ENCODE results near the gene CD180. TPM values are rescaled to one million over a fixed set of nuclear protein-coding genes. Genes with fewer than 3 reads are reported as not detected.
A peak's percentile ranks its signal among the peaks of the same experiment; 100 is the strongest.

The CD180 gene
- total RNA-seq (not detected), polyA plus RNA-seq (under 1 TPM in 3 of 4 donors, not detected in 1; 0.06 to 0.37 (median 0.11) TPM)

DNA sequence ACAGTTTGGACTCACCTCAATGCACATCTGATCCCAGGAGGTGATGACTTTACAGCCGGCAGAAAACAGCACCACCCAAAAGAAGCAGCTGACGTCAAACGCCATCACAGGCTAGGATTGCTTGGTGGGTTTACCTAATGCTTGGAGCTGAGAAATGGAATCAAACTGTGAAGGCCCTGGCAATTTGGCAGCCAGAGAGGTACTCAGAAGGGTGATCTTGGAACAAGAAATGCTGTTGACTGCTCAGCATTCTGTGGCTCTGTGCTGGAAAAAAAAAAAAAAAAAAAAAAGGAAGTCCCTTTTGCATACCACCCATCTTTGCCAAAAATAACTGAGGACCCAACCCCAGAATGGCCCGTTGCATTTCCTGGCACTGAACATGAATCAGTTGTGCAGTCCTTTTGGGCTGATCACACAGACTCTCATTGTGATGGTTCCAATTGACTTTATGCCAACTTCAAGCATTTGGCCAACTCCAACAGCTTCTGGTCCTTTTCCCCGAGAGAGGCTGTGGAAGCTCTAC, at the start of gene CD180:
TSS of gene CD180 (minus strand) at position 263 of the 523 bp plus-strand sequence. CDS start at position 105, 158 bp downstream.
- H3K27ac ChIP-seq (ENCODE audit: insufficient read depth, low read length, poor library complexity, severe bottlenecking): no peak within 1 kb of the TSS

GRCh38 chr5:67246108-67246507, 49.5 kb upstream of the CD180 start:
- Mint-ChIP-seq H3K9me3 (no peaks in the 10 kb centered on the region), H3K4me3 (no peak overlapping the region), H3K27me3 (no peaks in the 10 kb centered on the region), H3K27ac (no peak overlapping the region), H3K36me3 (no peaks in the 10 kb centered on the region), H3K4me1 (peaks cover 0 to 16% (median 5%) of the 10 kb centered on the region in 4 donors)
- Histone ChIP-seq H3K4me3 (ENCODE audit: low read depth, low read length) (no peak overlapping the region), H3K9me3 (ENCODE audit: control insufficient read depth in 2 of 2, low read length in 2 of 2) (no peaks in the 10 kb centered on the region), H3K27ac (ENCODE audit: insufficient read depth, low read length, poor library complexity, severe bottlenecking) (no peak overlapping the region), H3K27me3 (ENCODE audit: control insufficient read depth, insufficient read depth, low read length) (no peaks in the 10 kb centered on the region), H3K36me3 (ENCODE audit: control insufficient read depth, insufficient read depth, low read length) (no peaks in the 10 kb centered on the region), H3K4me1 (ENCODE audit: control insufficient read depth, insufficient read depth, low read length, poor library complexity, severe bottlenecking) (peaks cover 8% of the 10 kb centered on the region)
- ATAC-seq (ENCODE audit: low read depth in 2 of 2): peak in 1 of 2 donors; percentile 48
- DNase-seq: peak in 2 of 3 donors; percentile 61 to 83

More for the DNA sequence above, at the start of gene CD180:
- H3K9me3 Mint-ChIP-seq: peaks cover 0 to 20% (median 4%) of the 10 kb centered on the region in 7 donors
- H3K27ac Mint-ChIP-seq: peak within 1 kb of the TSS; percentile 42 to 78 (median 67)
- no peak within 1 kb of the TSS for H3K4me3 Mint-ChIP-seq
- H3K27me3 Mint-ChIP-seq: no peaks in the 10 kb centered on the region
- H3K4me1 Mint-ChIP-seq: peaks cover 25 to 67% (median 32%) of the 10 kb centered on the region in 4 donors
- ATAC-seq (ENCODE audit: low read depth in 2 of 2) (no peak), DNase-seq (no peak)
- peaks cover 0 to 5% of the 10 kb centered on the region in 2 experiments for H3K9me3 ChIP-seq (ENCODE audit: control insufficient read depth in 2 of 2, low read length in 2 of 2)
- peaks cover 4% of the 10 kb centered on the region for H3K4me1 ChIP-seq (ENCODE audit: control insufficient read depth, insufficient read depth, low read length, poor library complexity, severe bottlenecking)
- no peaks in the 10 kb centered on the region for H3K27me3 ChIP-seq (ENCODE audit: control insufficient read depth, insufficient read depth, low read length)
- no peaks in the 10 kb centered on the region for H3K36me3 Mint-ChIP-seq
- no peak within 1 kb of the TSS for H3K4me3 ChIP-seq (ENCODE audit: low read depth, low read length)
- H3K36me3 ChIP-seq (ENCODE audit: control insufficient read depth, insufficient read depth, low read length): no peaks in the 10 kb centered on the region

DNA sequence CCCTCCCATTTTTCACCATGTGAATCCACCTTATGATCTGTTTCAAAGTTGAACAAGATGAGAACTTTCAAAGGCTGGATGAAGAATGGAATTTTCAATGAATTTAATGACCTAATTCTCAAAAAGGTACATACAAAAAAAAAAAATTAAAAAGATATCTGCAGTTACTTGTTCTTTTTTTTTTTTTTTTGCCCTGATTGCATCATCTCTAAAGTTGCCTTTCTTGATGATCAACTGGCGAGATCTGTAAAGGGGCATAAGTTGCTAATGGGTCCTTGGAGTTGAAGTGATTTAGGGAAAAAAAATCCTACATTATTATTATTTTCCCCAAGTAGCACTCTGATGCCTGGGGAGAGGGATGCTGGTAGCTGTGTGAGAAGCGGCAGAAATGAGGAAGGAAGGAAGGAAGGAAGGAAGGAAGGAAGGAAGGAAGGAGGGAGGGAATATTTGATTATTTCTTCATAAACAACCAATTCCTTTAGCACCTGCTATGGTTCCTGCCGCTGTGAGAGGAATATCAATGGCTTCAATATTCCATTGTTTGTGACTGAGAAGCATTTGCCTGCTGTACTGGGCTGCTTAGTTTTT, 48.8 kb upstream of the CD180 start:
- H3K27ac ChIP-seq (ENCODE audit: insufficient read depth, low read length, poor library complexity, severe bottlenecking): no peak overlapping the region
- Mint-ChIP-seq H3K4me3 (no peak overlapping the region), H3K4me1 (peaks cover 0 to 16% (median 5%) of the 10 kb centered on the region in 4 donors), H3K27me3 (no peaks in the 10 kb centered on the region), H3K27ac (peak overlapping the region in 2 of 3 donors; percentile 51 to 83), H3K36me3 (no peaks in the 10 kb centered on the region), H3K9me3 (no peaks in the 10 kb centered on the region)
- H3K9me3 ChIP-seq (ENCODE audit: control insufficient read depth in 2 of 2, low read length in 2 of 2): no peaks in the 10 kb centered on the region
- H3K4me3 ChIP-seq (ENCODE audit: low read depth, low read length): no peak overlapping the region
- ATAC-seq (ENCODE audit: low read depth in 2 of 2): no peak
- H3K4me1 ChIP-seq (ENCODE audit: control insufficient read depth, insufficient read depth, low read length, poor library complexity, severe bottlenecking): peaks cover 8% of the 10 kb centered on the region
- DNase-seq: no peak
- H3K27me3 ChIP-seq (ENCODE audit: control insufficient read depth, insufficient read depth, low read length): no peaks in the 10 kb centered on the region
- H3K36me3 ChIP-seq (ENCODE audit: control insufficient read depth, insufficient read depth, low read length): no peaks in the 10 kb centered on the region

DNA sequence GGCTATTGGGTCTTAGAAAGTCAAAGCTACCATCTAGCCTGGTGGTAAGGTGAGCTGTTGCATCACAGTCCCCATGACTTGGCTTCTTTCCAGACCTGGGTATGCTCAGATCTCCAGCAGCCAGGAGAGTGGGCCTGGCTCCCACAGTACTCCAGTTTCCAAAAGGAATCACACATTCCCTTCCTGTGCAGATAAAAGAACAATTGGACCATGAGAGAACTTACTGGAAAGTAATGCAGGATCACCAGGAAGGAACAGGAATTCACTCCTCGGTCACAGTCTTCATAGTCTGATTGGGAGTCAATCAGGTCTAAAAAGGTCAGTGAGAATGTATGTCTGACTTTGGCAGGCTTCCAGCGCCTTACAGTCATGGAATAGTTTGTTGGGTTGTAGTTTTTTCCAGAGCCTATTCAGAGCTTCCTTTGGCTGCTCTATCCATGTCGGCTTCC, 47.8 kb upstream of the CD180 start:
- Mint-ChIP-seq H3K27me3 (no peaks in the 10 kb centered on the region), H3K27ac (no peak overlapping the region), H3K9me3 (no peaks in the 10 kb centered on the region), H3K36me3 (no peaks in the 10 kb centered on the region), H3K4me3 (no peak overlapping the region), H3K4me1 (peaks cover 0 to 16% (median 5%) of the 10 kb centered on the region in 4 donors)
- ATAC-seq (ENCODE audit: low read depth in 2 of 2) (no peak), DNase-seq (no peak)
- Histone ChIP-seq H3K9me3 (ENCODE audit: control insufficient read depth in 2 of 2, low read length in 2 of 2) (no peaks in the 10 kb centered on the region), H3K36me3 (ENCODE audit: control insufficient read depth, insufficient read depth, low read length) (no peaks in the 10 kb centered on the region), H3K4me1 (ENCODE audit: control insufficient read depth, insufficient read depth, low read length, poor library complexity, severe bottlenecking) (peaks cover 8% of the 10 kb centered on the region), H3K4me3 (ENCODE audit: low read depth, low read length) (no peak overlapping the region), H3K27ac (ENCODE audit: insufficient read depth, low read length, poor library complexity, severe bottlenecking) (no peak overlapping the region), H3K27me3 (ENCODE audit: control insufficient read depth, insufficient read depth, low read length) (no peaks in the 10 kb centered on the region)

DNA sequence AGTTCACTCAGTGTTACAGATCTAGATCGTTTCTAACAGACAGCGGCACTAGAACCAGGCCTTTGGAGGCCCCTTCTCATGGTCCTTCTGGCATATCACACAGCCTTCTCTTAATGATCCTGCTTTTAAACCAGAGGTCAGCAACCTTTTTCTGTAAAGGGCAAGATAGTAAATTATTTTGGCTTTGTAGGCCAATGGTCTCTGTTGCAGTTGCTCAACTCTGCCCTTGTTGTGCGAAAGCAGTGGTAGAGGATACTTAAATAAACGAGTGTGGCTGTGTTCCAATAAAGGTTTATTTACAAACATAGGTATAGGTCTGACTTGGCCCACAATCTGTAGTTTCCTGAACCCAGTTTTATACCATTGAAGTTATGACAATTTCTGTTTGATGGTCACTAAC, 47.3 kb upstream of the CD180 start:
- ATAC-seq (ENCODE audit: low read depth in 2 of 2): no peak
- no peak overlapping the region for H3K4me3 Mint-ChIP-seq
- Histone ChIP-seq H3K4me3 (ENCODE audit: low read depth, low read length) (no peak overlapping the region), H3K4me1 (ENCODE audit: control insufficient read depth, insufficient read depth, low read length, poor library complexity, severe bottlenecking) (peaks cover 8% of the 10 kb centered on the region), H3K27ac (ENCODE audit: insufficient read depth, low read length, poor library complexity, severe bottlenecking) (no peak overlapping the region), H3K27me3 (ENCODE audit: control insufficient read depth, insufficient read depth, low read length) (no peaks in the 10 kb centered on the region), H3K9me3 (ENCODE audit: control insufficient read depth in 2 of 2, low read length in 2 of 2) (no peaks in the 10 kb centered on the region), H3K36me3 (ENCODE audit: control insufficient read depth, insufficient read depth, low read length) (no peaks in the 10 kb centered on the region)
- DNase-seq: no peak
- H3K9me3 Mint-ChIP-seq: no peaks in the 10 kb centered on the region
- H3K27ac Mint-ChIP-seq: no peak overlapping the region
- H3K36me3 Mint-ChIP-seq: no peaks in the 10 kb centered on the region
- H3K4me1 Mint-ChIP-seq: peaks cover 0 to 16% (median 5%) of the 10 kb centered on the region in 4 donors
- no peaks in the 10 kb centered on the region for H3K27me3 Mint-ChIP-seq

DNA sequence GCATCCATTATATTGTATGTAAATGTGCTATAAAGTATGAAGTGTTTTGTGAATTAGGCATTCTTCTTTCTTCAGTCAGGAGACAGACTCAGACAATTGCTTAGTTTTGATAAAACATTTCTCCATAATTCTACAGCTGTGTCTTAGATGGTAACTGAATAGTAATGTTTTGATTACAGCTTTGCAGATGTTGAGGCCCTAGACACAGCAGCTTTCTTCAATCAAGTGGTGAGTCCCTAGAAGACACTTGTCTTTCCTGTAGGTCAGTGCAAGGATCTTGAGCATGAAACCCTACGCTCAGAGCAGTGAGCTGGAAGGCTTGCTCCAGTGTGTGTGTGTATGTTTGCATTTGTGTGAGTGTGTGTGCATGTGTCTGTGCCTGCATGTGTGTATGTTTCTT, 46.8 kb upstream of the CD180 start:
- no peak overlapping the region for H3K4me3 ChIP-seq (ENCODE audit: low read depth, low read length)
- Mint-ChIP-seq H3K36me3 (no peaks in the 10 kb centered on the region), H3K4me3 (no peak overlapping the region), H3K9me3 (no peaks in the 10 kb centered on the region), H3K4me1 (peaks cover 0 to 11% (median 5%) of the 10 kb centered on the region in 4 donors), H3K27me3 (no peaks in the 10 kb centered on the region), H3K27ac (no peak overlapping the region)
- ATAC-seq (ENCODE audit: low read depth in 2 of 2): no peak
- no peaks in the 10 kb centered on the region for H3K9me3 ChIP-seq (ENCODE audit: control insufficient read depth in 2 of 2, low read length in 2 of 2)
- no peaks in the 10 kb centered on the region for H3K36me3 ChIP-seq (ENCODE audit: control insufficient read depth, insufficient read depth, low read length)
- H3K27ac ChIP-seq (ENCODE audit: insufficient read depth, low read length, poor library complexity, severe bottlenecking): no peak overlapping the region
- H3K4me1 ChIP-seq (ENCODE audit: control insufficient read depth, insufficient read depth, low read length, poor library complexity, severe bottlenecking): peaks cover 8% of the 10 kb centered on the region
- no peak for DNase-seq
- no peaks in the 10 kb centered on the region for H3K27me3 ChIP-seq (ENCODE audit: control insufficient read depth, insufficient read depth, low read length)

DNA sequence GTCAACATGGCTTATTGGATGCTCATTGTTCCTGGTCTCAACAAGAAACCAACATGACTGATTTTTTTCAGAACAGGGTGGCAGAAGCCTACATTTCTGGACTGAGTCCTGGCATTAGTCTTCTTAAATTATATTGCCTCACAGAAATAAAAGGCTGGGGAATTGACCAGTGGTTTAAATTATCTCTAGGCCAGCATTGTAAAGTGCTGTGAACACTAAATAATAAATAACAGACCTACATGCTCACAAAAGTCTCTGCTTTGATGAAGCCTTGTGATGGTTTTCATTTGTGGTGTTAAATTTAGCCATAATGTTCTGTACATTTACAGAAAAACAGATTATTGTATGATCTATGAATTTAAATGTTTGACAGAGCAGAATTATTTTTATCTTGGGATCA, 44.7 kb upstream of the CD180 start:
- ATAC-seq (ENCODE audit: low read depth in 2 of 2) (no peak), DNase-seq (no peak)
- Mint-ChIP-seq H3K27me3 (no peaks in the 10 kb centered on the region), H3K9me3 (no peaks in the 10 kb centered on the region), H3K4me3 (no peak overlapping the region), H3K27ac (no peak overlapping the region), H3K4me1 (peaks cover 0 to 8% (median 6%) of the 10 kb centered on the region in 4 donors), H3K36me3 (no peaks in the 10 kb centered on the region)
- H3K36me3 ChIP-seq (ENCODE audit: control insufficient read depth, insufficient read depth, low read length): no peaks in the 10 kb centered on the region
- H3K4me1 ChIP-seq (ENCODE audit: control insufficient read depth, insufficient read depth, low read length, poor library complexity, severe bottlenecking): peaks cover 8% of the 10 kb centered on the region
- H3K27ac ChIP-seq (ENCODE audit: insufficient read depth, low read length, poor library complexity, severe bottlenecking): no peak overlapping the region
- no peaks in the 10 kb centered on the region for H3K9me3 ChIP-seq (ENCODE audit: control insufficient read depth in 2 of 2, low read length in 2 of 2)
- no peaks in the 10 kb centered on the region for H3K27me3 ChIP-seq (ENCODE audit: control insufficient read depth, insufficient read depth, low read length)
- H3K4me3 ChIP-seq (ENCODE audit: low read depth, low read length): no peak overlapping the region

- no peak overlapping the region for H3K4me3 Mint-ChIP-seq
- H3K4me1 Mint-ChIP-seq: peaks cover 0 to 8% (median 6%) of the 10 kb centered on the region in 4 donors
- Histone ChIP-seq H3K4me1 (ENCODE audit: control insufficient read depth, insufficient read depth, low read length, poor library complexity, severe bottlenecking) (peaks cover 6% of the 10 kb centered on the region), H3K36me3 (ENCODE audit: control insufficient read depth, insufficient read depth, low read length) (no peaks in the 10 kb centered on the region), H3K27ac (ENCODE audit: insufficient read depth, low read length, poor library complexity, severe bottlenecking) (no peak overlapping the region), H3K4me3 (ENCODE audit: low read depth, low read length) (no peak overlapping the region), H3K9me3 (ENCODE audit: control insufficient read depth in 2 of 2, low read length in 2 of 2) (no peaks in the 10 kb centered on the region), H3K27me3 (ENCODE audit: control insufficient read depth, insufficient read depth, low read length) (no peaks in the 10 kb centered on the region)
- no peak overlapping the region for H3K27ac Mint-ChIP-seq
- no peaks in the 10 kb centered on the region for H3K9me3 Mint-ChIP-seq
- DNase-seq: no peak
- no peak for ATAC-seq (ENCODE audit: low read depth in 2 of 2)
- H3K36me3 Mint-ChIP-seq: no peaks in the 10 kb centered on the region
- peaks cover 3% of the 10 kb centered on the region for H3K27me3 Mint-ChIP-seq
These were observed 44.2 kb upstream of the CD180 start for GRCh38 chr5:67240846-67241245.

Measured in CD4-positive, CD25-positive, alpha-beta regulatory T cell (primary cell).